Cardiac fibroblast (primary cell): ENCODE measurements around the gene NUDT7.

Experiments
- DNase-seq, 2 donors: peaks; one replicate each; pipeline versions ENCODE4 v3.0.0 to v3.0.0-alpha.2; 2010; ENCODE audit warnings: low read depth in 2 of 2
- H3K4me3 ChIP-seq, 2 donors: replicated peaks in 1 of 2; 1 replicate in 1 of 2; 2 replicates in 1 of 2; pipeline ENCODE4 v1.5.1; 2011; ENCODE audit warnings: low read depth in 2 of 2, low read length in 2 of 2, mild to moderate bottlenecking in 2 of 2, moderate library complexity in 1 of 2
- TF ChIP-seq, protein P1 (sequence below): IDR thresholded peaks from one replicate; pipeline ENCODE4 v1.5.1; 2011; ENCODE audit warnings: low read depth, mild to moderate bottlenecking, low read length, inconsistent platforms

The NUDT7 gene

DNA sequence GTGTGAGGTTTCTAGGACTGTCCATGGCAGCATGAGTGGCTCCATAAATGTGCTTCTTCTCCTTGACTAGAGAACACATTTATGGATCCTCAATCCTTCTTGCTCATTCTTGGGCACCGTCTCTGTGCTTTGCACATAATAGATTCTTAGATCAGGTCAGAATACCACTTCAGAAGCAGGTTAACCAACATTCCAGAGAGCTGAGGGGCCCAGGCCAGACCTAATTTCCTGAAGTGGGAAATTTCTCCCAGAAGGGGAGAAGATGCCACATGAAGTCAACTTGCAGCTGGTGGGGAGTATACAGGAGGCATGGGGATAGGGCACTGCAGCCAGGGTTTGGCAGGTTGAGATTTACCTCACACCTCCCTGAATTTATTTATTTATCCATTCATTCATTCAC is 41.7 kb downstream of the NUDT7 start:
- DNase-seq, result no peak
- TF ChIP-seq, protein P1, sequence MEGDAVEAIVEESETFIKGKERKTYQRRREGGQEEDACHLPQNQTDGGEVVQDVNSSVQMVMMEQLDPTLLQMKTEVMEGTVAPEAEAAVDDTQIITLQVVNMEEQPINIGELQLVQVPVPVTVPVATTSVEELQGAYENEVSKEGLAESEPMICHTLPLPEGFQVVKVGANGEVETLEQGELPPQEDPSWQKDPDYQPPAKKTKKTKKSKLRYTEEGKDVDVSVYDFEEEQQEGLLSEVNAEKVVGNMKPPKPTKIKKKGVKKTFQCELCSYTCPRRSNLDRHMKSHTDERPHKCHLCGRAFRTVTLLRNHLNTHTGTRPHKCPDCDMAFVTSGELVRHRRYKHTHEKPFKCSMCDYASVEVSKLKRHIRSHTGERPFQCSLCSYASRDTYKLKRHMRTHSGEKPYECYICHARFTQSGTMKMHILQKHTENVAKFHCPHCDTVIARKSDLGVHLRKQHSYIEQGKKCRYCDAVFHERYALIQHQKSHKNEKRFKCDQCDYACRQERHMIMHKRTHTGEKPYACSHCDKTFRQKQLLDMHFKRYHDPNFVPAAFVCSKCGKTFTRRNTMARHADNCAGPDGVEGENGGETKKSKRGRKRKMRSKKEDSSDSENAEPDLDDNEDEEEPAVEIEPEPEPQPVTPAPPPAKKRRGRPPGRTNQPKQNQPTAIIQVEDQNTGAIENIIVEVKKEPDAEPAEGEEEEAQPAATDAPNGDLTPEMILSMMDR, result no peak
- H3K4me3 ChIP-seq, result no peak overlapping the region

DNA sequence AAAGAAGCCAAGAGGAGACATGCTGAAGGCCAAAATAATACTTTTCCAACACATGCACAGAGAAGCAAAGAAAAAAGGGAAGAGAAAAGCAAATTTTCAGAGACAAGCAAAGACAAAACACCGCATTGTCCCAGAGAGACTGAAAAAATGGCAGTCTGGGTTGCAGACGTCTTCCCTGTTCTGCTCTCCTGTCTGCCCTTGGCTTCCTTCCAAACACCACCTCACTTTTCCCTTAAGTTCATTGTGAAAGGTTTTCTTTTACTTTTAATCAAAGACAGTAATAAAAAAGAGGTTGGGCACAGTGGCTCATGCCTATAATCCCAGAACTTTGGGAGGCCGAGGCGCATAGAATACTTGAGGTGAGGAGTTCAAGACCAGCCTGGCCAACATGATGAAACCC is 44.9 kb downstream of the NUDT7 start:
- H3K4me3 ChIP-seq, result no peak overlapping the region
- TF ChIP-seq, protein P1, result no peak
- no peak for DNase-seq

DNA sequence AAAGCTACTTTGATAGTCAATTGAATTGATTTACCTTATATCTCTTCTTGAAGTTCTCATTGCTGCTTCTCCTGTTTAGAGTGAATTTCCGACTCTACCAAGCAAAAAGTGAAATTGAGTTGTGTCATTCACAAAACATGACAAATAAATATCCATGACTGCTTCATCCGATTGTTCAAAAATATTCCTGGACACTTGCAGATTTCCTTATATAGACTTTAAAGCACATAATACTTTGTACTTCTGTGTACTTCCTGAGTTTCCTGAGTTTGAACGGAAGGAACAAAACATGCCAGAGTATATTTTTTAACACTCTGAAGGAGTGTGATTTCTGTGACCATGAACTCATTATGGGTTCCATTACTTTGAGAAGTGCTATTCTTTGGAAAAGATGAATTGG is 45.5 kb downstream of the NUDT7 start:
- no peak overlapping the region for H3K4me3 ChIP-seq
- TF ChIP-seq, protein P1, result no peak
- DNase-seq, result no peak

DNA sequence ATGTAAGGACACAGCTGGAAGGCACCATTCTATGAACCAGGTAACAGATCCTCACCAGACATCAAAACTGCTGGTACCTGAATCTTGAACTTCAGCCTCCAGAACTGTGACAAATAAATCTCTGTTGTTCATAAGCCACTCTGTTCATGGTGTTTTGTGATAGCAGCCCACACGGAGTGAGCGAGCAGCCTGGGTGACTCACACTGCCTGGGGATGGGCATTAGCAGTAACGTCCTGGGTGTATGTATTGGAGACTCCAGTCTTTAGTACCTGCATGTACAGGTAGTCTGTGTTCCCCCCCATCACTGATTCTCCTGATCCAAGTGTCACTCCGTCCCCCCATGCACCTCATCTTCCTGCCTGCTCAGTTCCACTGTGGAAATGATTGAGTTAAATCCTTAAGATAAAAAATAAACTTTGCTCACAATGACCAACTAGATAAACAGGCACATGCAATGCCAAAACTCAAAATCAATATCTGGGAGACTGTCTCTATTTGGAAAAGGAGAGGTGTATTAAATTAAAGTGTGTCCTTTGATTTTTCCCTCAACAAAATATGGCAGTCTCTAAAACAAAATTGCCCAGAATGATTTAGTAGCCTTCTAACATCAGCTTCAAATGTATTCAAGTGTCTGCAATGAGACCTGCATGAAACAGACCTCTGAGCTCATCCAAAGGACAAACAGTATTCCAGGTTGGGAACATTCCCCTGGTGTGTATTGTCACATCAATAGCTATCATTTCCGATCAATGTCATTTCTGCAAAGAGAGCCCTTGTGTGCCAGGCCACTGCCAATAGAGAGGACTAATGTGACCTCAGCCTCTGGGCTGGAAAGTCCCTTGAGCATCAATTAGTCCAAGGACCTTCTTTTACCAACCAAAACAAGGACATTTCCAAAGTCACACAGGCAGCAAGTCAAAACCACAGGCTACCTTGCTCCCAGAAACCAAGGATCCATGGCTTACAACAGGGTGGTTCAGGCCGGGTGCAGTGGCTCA is 53.9 kb downstream of the NUDT7 start:
- TF ChIP-seq, protein P1, result no peak
- DNase-seq, result no peak
- H3K4me3 ChIP-seq, result no peak overlapping the region

DNA sequence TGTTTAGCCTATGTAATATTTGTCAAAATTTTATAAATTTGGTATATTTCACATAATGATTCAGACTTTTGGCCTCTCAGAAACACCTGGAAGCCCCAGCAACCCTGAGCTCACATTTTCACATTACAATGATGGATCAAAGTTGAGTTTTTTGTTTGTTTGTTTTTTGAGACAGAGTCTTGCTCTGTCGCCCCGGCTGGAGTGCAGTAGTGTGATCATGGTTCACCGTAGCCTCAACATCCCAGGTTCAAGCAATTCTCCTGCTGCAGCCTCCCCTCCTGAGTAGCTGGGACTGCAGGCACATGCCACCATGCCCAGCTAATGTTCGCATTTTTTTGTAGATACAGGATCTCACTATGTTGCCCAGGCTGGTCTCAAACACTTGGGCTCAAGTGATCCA is 55.4 kb downstream of the NUDT7 start:
- H3K4me3 ChIP-seq, result no peak overlapping the region
- DNase-seq, result no peak
- TF ChIP-seq, protein P1, result no peak

DNA sequence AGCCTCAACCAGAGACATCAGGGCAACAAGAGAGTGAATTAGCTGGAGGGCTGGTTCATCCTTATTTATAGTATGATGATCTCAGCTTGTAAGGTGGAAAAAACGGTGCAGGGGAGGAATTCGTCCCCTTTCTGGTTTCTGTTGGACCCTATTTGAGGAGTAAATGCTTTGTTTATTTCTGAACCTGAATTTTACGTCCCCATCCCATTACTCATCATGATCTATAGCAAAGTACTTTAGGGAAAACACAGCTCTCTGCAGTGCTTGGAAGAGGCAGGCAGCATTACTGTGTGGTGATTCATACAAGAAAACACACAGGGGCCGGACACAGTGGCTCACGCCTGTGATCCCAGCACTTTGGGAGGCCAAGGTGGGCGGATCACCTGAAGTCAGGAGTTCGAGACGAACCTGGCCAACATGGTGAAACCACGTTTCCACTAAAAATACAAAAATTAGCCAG is 58.1 kb downstream of the NUDT7 start:
- DNase-seq, result peak; percentile 49 to 81
- H3K4me3 ChIP-seq, result no peak overlapping the region
- TF ChIP-seq, protein P1, result no peak
